ENCODE measurements around the gene HSD11B2.

HSD11B2 gene

GRCh38 chr16:67441271-67441753 is 10.4 kb downstream of the HSD11B2 start:
- Histone ChIP-seq H3K36me3 (ENCODE audit: control insufficient read depth in 1 of 2, insufficient read depth in 2 of 2, low read length in 2 of 2) (peaks cover 46 to 59% of the 10 kb centered on the region in 2 donors), H3K9me3 (ENCODE audit: control insufficient read depth in 1 of 2, low read length in 2 of 2) (no peaks in the 10 kb centered on the region), H3K4me1 (ENCODE audit: control insufficient read depth in 1 of 2, insufficient read depth in 2 of 2, low read length in 2 of 2) (peaks cover 22 to 48% of the 10 kb centered on the region in 2 donors), H3K27ac (ENCODE audit: low read length) (peak overlapping the region; percentile 78), H3K4me3 (ENCODE audit: low read depth in 1 of 2, low read length in 2 of 2) (no peak overlapping the region), H3K27me3 (ENCODE audit: low read depth, low read length) (no peaks in the 10 kb centered on the region)

GRCh38 chr16:67441907-67442306 is 11.0 kb downstream of the HSD11B2 start:
- peaks cover 46 to 59% of the 10 kb centered on the region in 2 donors for H3K36me3 ChIP-seq (ENCODE audit: control insufficient read depth in 1 of 2, insufficient read depth in 2 of 2, low read length in 2 of 2)
- no peaks in the 10 kb centered on the region for H3K27me3 ChIP-seq (ENCODE audit: low read depth, low read length)
- peaks cover 24 to 53% of the 10 kb centered on the region in 2 donors for H3K4me1 ChIP-seq (ENCODE audit: control insufficient read depth in 1 of 2, insufficient read depth in 2 of 2, low read length in 2 of 2)
- H3K27ac ChIP-seq (ENCODE audit: low read length), result peak overlapping the region; percentile 78
- H3K9me3 ChIP-seq (ENCODE audit: control insufficient read depth in 1 of 2, low read length in 2 of 2), result no peaks in the 10 kb centered on the region
- no peak overlapping the region for H3K4me3 ChIP-seq (ENCODE audit: low read depth in 1 of 2, low read length in 2 of 2)

- H3K36me3 ChIP-seq (ENCODE audit: control insufficient read depth in 1 of 2, insufficient read depth in 2 of 2, low read length in 2 of 2), result peaks cover 38 to 57% of the 10 kb centered on the region in 2 donors
- H3K4me1 ChIP-seq (ENCODE audit: control insufficient read depth in 1 of 2, insufficient read depth in 2 of 2, low read length in 2 of 2), result peaks cover 29 to 62% of the 10 kb centered on the region in 2 donors
- no peaks in the 10 kb centered on the region for H3K9me3 ChIP-seq (ENCODE audit: control insufficient read depth in 1 of 2, low read length in 2 of 2)
- H3K27ac ChIP-seq (ENCODE audit: low read length), result no peak overlapping the region
- H3K4me3 ChIP-seq (ENCODE audit: low read depth in 1 of 2, low read length in 2 of 2), result no peak overlapping the region
- H3K27me3 ChIP-seq (ENCODE audit: low read depth, low read length), result no peaks in the 10 kb centered on the region
Observed at GRCh38 chr16:67442581-67443255, 11.8 kb downstream of the HSD11B2 start.

- H3K4me3 ChIP-seq (ENCODE audit: low read depth in 1 of 2, low read length in 2 of 2), result no peak overlapping the region
- peaks cover 29 to 64% of the 10 kb centered on the region in 2 donors for H3K4me1 ChIP-seq (ENCODE audit: control insufficient read depth in 1 of 2, insufficient read depth in 2 of 2, low read length in 2 of 2)
- H3K27me3 ChIP-seq (ENCODE audit: low read depth, low read length), result no peaks in the 10 kb centered on the region
- H3K9me3 ChIP-seq (ENCODE audit: control insufficient read depth in 1 of 2, low read length in 2 of 2), result no peaks in the 10 kb centered on the region
- H3K36me3 ChIP-seq (ENCODE audit: control insufficient read depth in 1 of 2, insufficient read depth in 2 of 2, low read length in 2 of 2), result peaks cover 34 to 54% of the 10 kb centered on the region in 2 donors
- H3K27ac ChIP-seq (ENCODE audit: low read length), result no peak overlapping the region
Observed at GRCh38 chr16:67443265-67443664, 12.3 kb downstream of the HSD11B2 start.

GRCh38 chr16:67444259-67445125 is 13.6 kb downstream of the HSD11B2 start:
- Histone ChIP-seq H3K36me3 (ENCODE audit: control insufficient read depth in 1 of 2, insufficient read depth in 2 of 2, low read length in 2 of 2) (peaks cover 27 to 42% of the 10 kb centered on the region in 2 donors), H3K27ac (ENCODE audit: low read length) (no peak overlapping the region), H3K9me3 (ENCODE audit: control insufficient read depth in 1 of 2, low read length in 2 of 2) (no peaks in the 10 kb centered on the region), H3K4me1 (ENCODE audit: control insufficient read depth in 1 of 2, insufficient read depth in 2 of 2, low read length in 2 of 2) (peaks cover 37 to 73% of the 10 kb centered on the region in 2 donors), H3K4me3 (ENCODE audit: low read depth in 1 of 2, low read length in 2 of 2) (no peak overlapping the region), H3K27me3 (ENCODE audit: low read depth, low read length) (no peaks in the 10 kb centered on the region)

- H3K9me3 ChIP-seq (ENCODE audit: control insufficient read depth in 1 of 2, low read length in 2 of 2), result no peaks in the 10 kb centered on the region
- H3K36me3 ChIP-seq (ENCODE audit: control insufficient read depth in 1 of 2, insufficient read depth in 2 of 2, low read length in 2 of 2), result peaks cover 27 to 40% of the 10 kb centered on the region in 2 donors
- no peak overlapping the region for H3K27ac ChIP-seq (ENCODE audit: low read length)
- peaks cover 39 to 77% of the 10 kb centered on the region in 2 donors for H3K4me1 ChIP-seq (ENCODE audit: control insufficient read depth in 1 of 2, insufficient read depth in 2 of 2, low read length in 2 of 2)
- H3K4me3 ChIP-seq (ENCODE audit: low read depth in 1 of 2, low read length in 2 of 2), result no peak overlapping the region
- no peaks in the 10 kb centered on the region for H3K27me3 ChIP-seq (ENCODE audit: low read depth, low read length)
Observed at GRCh38 chr16:67445126-67445426, 14.2 kb downstream of the HSD11B2 start.

- H3K27ac ChIP-seq (ENCODE audit: low read length), result peak overlapping the region; percentile 20
- H3K4me3 ChIP-seq (ENCODE audit: low read depth in 1 of 2, low read length in 2 of 2), result no peak overlapping the region
- H3K36me3 ChIP-seq (ENCODE audit: control insufficient read depth in 1 of 2, insufficient read depth in 2 of 2, low read length in 2 of 2), result peaks cover 25 to 36% of the 10 kb centered on the region in 2 donors
- H3K27me3 ChIP-seq (ENCODE audit: low read depth, low read length), result no peaks in the 10 kb centered on the region
- H3K9me3 ChIP-seq (ENCODE audit: control insufficient read depth in 1 of 2, low read length in 2 of 2), result no peaks in the 10 kb centered on the region
- peaks cover 39 to 77% of the 10 kb centered on the region in 2 donors for H3K4me1 ChIP-seq (ENCODE audit: control insufficient read depth in 1 of 2, insufficient read depth in 2 of 2, low read length in 2 of 2)
Observed at GRCh38 chr16:67445441-67445912, 14.6 kb downstream of the HSD11B2 start.

GRCh38 chr16:67445913-67446907 is 15.3 kb downstream of the HSD11B2 start:
- Histone ChIP-seq H3K4me1 (ENCODE audit: control insufficient read depth in 1 of 2, insufficient read depth in 2 of 2, low read length in 2 of 2) (peaks cover 39 to 83% of the 10 kb centered on the region in 2 donors), H3K36me3 (ENCODE audit: control insufficient read depth in 1 of 2, insufficient read depth in 2 of 2, low read length in 2 of 2) (peaks cover 21 to 36% of the 10 kb centered on the region in 2 donors), H3K27me3 (ENCODE audit: low read depth, low read length) (no peaks in the 10 kb centered on the region), H3K9me3 (ENCODE audit: control insufficient read depth in 1 of 2, low read length in 2 of 2) (no peaks in the 10 kb centered on the region), H3K27ac (ENCODE audit: low read length) (peak overlapping the region; percentile 20), H3K4me3 (ENCODE audit: low read depth in 1 of 2, low read length in 2 of 2) (no peak overlapping the region)

GRCh38 chr16:67446968-67447507 is 16.1 kb downstream of the HSD11B2 start:
- H3K9me3 ChIP-seq (ENCODE audit: control insufficient read depth in 1 of 2, low read length in 2 of 2), result no peaks in the 10 kb centered on the region
- no peak overlapping the region for H3K4me3 ChIP-seq (ENCODE audit: low read depth in 1 of 2, low read length in 2 of 2)
- no peaks in the 10 kb centered on the region for H3K27me3 ChIP-seq (ENCODE audit: low read depth, low read length)
- peaks cover 26 to 39% of the 10 kb centered on the region in 2 donors for H3K36me3 ChIP-seq (ENCODE audit: control insufficient read depth in 1 of 2, insufficient read depth in 2 of 2, low read length in 2 of 2)
- H3K27ac ChIP-seq (ENCODE audit: low read length), result no peak overlapping the region
- H3K4me1 ChIP-seq (ENCODE audit: control insufficient read depth in 1 of 2, insufficient read depth in 2 of 2, low read length in 2 of 2), result peaks cover 40 to 78% of the 10 kb centered on the region in 2 donors

GRCh38 chr16:67447508-67448076 is 16.7 kb downstream of the HSD11B2 start:
- Histone ChIP-seq H3K4me3 (ENCODE audit: low read depth in 1 of 2, low read length in 2 of 2) (no peak overlapping the region), H3K36me3 (ENCODE audit: control insufficient read depth in 1 of 2, insufficient read depth in 2 of 2, low read length in 2 of 2) (peaks cover 26 to 44% of the 10 kb centered on the region in 2 donors), H3K4me1 (ENCODE audit: control insufficient read depth in 1 of 2, insufficient read depth in 2 of 2, low read length in 2 of 2) (peaks cover 41 to 73% of the 10 kb centered on the region in 2 donors), H3K27me3 (ENCODE audit: low read depth, low read length) (no peaks in the 10 kb centered on the region), H3K27ac (ENCODE audit: low read length) (no peak overlapping the region), H3K9me3 (ENCODE audit: control insufficient read depth in 1 of 2, low read length in 2 of 2) (no peaks in the 10 kb centered on the region)

Data from muscle layer of duodenum (tissue), 2 donors.